ENCODE results near the gene CYBA. TPM values are rescaled to one million over a fixed set of nuclear protein-coding genes. Genes with fewer than 3 reads are reported as not detected.
A peak's percentile ranks its signal among the peaks of the same experiment; 100 is the strongest.

The CYBA gene
- total and polyA plus RNA-seq, 9 of the 15 experiments (the other 6 are each of a cell fraction or from before 2014, with no cell fraction given), result 0.34 to 683 (median 93.0) TPM

- TF ChIP-seq, protein P1, sequence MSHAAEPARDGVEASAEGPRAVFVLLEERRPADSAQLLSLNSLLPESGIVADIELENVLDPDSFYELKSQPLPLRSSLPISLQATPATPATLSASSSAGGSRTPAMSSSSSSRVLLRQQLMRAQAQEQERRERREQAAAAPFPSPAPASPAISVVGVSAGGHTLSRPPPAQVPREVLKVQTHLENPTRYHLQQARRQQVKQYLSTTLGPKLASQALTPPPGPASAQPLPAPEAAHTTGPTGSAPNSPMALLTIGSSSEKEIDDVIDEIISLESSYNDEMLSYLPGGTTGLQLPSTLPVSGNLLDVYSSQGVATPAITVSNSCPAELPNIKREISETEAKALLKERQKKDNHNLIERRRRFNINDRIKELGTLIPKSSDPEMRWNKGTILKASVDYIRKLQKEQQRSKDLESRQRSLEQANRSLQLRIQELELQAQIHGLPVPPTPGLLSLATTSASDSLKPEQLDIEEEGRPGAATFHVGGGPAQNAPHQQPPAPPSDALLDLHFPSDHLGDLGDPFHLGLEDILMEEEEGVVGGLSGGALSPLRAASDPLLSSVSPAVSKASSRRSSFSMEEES (CRISPR knock-in tag; IDR thresholded peaks at IDR 0.05), result no peak
- TF ChIP-seq MAFG (tag; conservative IDR thresholded peaks at IDR 0.05) (no peak), MXI1 (IDR thresholded peaks at IDR 0.05; ENCODE audit: low read depth, low read length) (peak; percentile 51; the same call in 1 of the 2 replicates), MBD2 (IDR thresholded peaks at IDR 0.05; ENCODE audit: borderline replicate concordance, low read depth) (peak; percentile 64; the same call in 1 of the 2 replicates), POLR2AphosphoS2 (IDR thresholded peaks at IDR 0.05; ENCODE audit: low read length) (0 out of 2 replicates have a peak, but pooled peaks have one; percentile 79), POLR2B (IDR thresholded peaks at IDR 0.05; ENCODE audit: low read depth, partially characterized antibody) (peak; percentile 35), SIN3A (IDR thresholded peaks at IDR 0.05; ENCODE audit: borderline replicate concordance in 2 of 2, control insufficient read depth in 1 of 2, low read depth in 2 of 2, low read length in 2 of 2) (peak; percentile 70 to 79; a peak in 2 of 4 replicates), ZC3H4 (CRISPR knock-in tag; IDR thresholded peaks at IDR 0.05; ENCODE audit: borderline replicate concordance) (no peak), ZNF282 (CRISPR knock-in tag; IDR thresholded peaks at IDR 0.05) (peak; percentile 62; the same call in 1 of the 2 replicates), TBP (optimal IDR thresholded peaks at IDR 0.05; ENCODE audit: low read depth, low read length) (peak; percentile 62), ZBTB8A (IDR thresholded peaks at IDR 0.05; ENCODE audit: partially characterized antibody) (no peak), ELF1 (tag; IDR thresholded peaks at IDR 0.05) (0 out of 2 replicates have a peak, but pooled peaks have one; percentile 1), E4F1 (CRISPR knock-in tag; IDR thresholded peaks at IDR 0.05; ENCODE audit: borderline replicate concordance) (no peak), DLX4 (CRISPR knock-in tag; IDR thresholded peaks at IDR 0.05) (no peak), SAP30 (IDR thresholded peaks at IDR 0.05; ENCODE audit: borderline replicate concordance, insufficient read depth, low read depth, low read length, poor library complexity, severe bottlenecking) (peak; percentile 46), TFAP4 (CRISPR knock-in tag; IDR thresholded peaks at IDR 0.05; ENCODE audit: borderline replicate concordance) (peak; percentile 70), LARP7 (IDR thresholded peaks at IDR 0.05) (no peak), POLR2AphosphoS5 (IDR thresholded peaks at IDR 0.05; ENCODE audit: control insufficient read depth, insufficient read depth, low read depth, low read length) (peak; percentile 76), FUS (optimal IDR thresholded peaks at IDR 0.05; ENCODE audit: low read depth, low read length) (peak; percentile 39), KDM5B (IDR thresholded peaks at IDR 0.05; ENCODE audit: insufficient replicate concordance, low read depth, low read length) (peak; percentile 76)
- TF ChIP-seq, protein P2, sequence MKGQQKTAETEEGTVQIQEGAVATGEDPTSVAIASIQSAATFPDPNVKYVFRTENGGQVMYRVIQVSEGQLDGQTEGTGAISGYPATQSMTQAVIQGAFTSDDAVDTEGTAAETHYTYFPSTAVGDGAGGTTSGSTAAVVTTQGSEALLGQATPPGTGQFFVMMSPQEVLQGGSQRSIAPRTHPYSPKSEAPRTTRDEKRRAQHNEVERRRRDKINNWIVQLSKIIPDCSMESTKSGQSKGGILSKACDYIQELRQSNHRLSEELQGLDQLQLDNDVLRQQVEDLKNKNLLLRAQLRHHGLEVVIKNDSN (CRISPR knock-in tag; IDR thresholded peaks at IDR 0.05), result peak; percentile 34; the same call in 1 of the 2 replicates
Observed at GRCh38 chr16:88650749-88651275, at the start of gene CYBA (continued).
